ENCODE measurements around the gene PRKCA.

PRKCA gene

GRCh38 chr17:66682283-66682682, 379.9 kb downstream of the PRKCA start:
- no peaks in the 10 kb centered on the region for H3K4me1 ChIP-seq (ENCODE audit: low read length)
- no peaks in the 10 kb centered on the region for H3K36me3 ChIP-seq (replicated peaks; ENCODE audit: low read depth, low read length)
- no peak overlapping the region for H2AFZ ChIP-seq (ENCODE audit: low read depth, low read length)
- H3K9ac ChIP-seq (ENCODE audit: low read length): no peak overlapping the region
- H3K79me2 ChIP-seq (ENCODE audit: low read length): no peaks in the 10 kb centered on the region
- no peak overlapping the region for H3K4me3 ChIP-seq (ENCODE audit: low read length)
- no peaks in the 10 kb centered on the region for H3K9me3 ChIP-seq (ENCODE audit: insufficient read depth, low read length)
- peaks cover 10% of the 10 kb centered on the region for H3K27me3 ChIP-seq (ENCODE audit: low read depth, low read length)
- no peak overlapping the region for H3K27ac ChIP-seq (ENCODE audit: low read length)
- no peak overlapping the region for H3K4me2 ChIP-seq (ENCODE audit: low read length)
- TF ChIP-seq CTCF (IDR thresholded peaks at IDR 0.05; ENCODE audit: low read depth, low read length) (no peak), EZH2phosphoT487 (IDR thresholded peaks at IDR 0.05; ENCODE audit: low read depth) (no peak)
- H4K20me1 ChIP-seq (ENCODE audit: insufficient read depth, low read length): no peaks in the 10 kb centered on the region

GRCh38 chr17:66684261-66684660, 381.8 kb downstream of the PRKCA start:
- Histone ChIP-seq H3K4me3 (ENCODE audit: low read length) (no peak overlapping the region), H3K79me2 (ENCODE audit: low read length) (no peaks in the 10 kb centered on the region), H3K27ac (ENCODE audit: low read length) (no peak overlapping the region), H3K9me3 (ENCODE audit: insufficient read depth, low read length) (no peaks in the 10 kb centered on the region), H3K4me2 (ENCODE audit: low read length) (no peak overlapping the region), H4K20me1 (ENCODE audit: insufficient read depth, low read length) (no peaks in the 10 kb centered on the region), H3K36me3 (replicated peaks; ENCODE audit: low read depth, low read length) (no peaks in the 10 kb centered on the region), H3K27me3 (ENCODE audit: low read depth, low read length) (peaks cover 10% of the 10 kb centered on the region), H2AFZ (ENCODE audit: low read depth, low read length) (no peak overlapping the region), H3K4me1 (ENCODE audit: low read length) (no peaks in the 10 kb centered on the region), H3K9ac (ENCODE audit: low read length) (no peak overlapping the region)
- TF ChIP-seq CTCF (IDR thresholded peaks at IDR 0.05; ENCODE audit: low read depth, low read length) (no peak), EZH2phosphoT487 (IDR thresholded peaks at IDR 0.05; ENCODE audit: low read depth) (no peak)

- no peak overlapping the region for H3K4me2 ChIP-seq (ENCODE audit: low read length)
- no peak overlapping the region for H3K9ac ChIP-seq (ENCODE audit: low read length)
- no peak overlapping the region for H3K27ac ChIP-seq (ENCODE audit: low read length)
Measured at GRCh38 chr17:66684731-66685130, 382.3 kb downstream of the PRKCA start.

GRCh38 chr17:66686601-66687000, 384.2 kb downstream of the PRKCA start:
- Histone ChIP-seq H3K4me1 (ENCODE audit: low read length) (no peaks in the 10 kb centered on the region), H2AFZ (ENCODE audit: low read depth, low read length) (no peak overlapping the region), H3K4me2 (ENCODE audit: low read length) (no peak overlapping the region), H3K36me3 (replicated peaks; ENCODE audit: low read depth, low read length) (no peaks in the 10 kb centered on the region), H3K4me3 (ENCODE audit: low read length) (no peak overlapping the region), H3K27ac (ENCODE audit: low read length) (no peak overlapping the region), H3K27me3 (ENCODE audit: low read depth, low read length) (peaks cover 10% of the 10 kb centered on the region), H3K9me3 (ENCODE audit: insufficient read depth, low read length) (no peaks in the 10 kb centered on the region), H4K20me1 (ENCODE audit: insufficient read depth, low read length) (no peaks in the 10 kb centered on the region), H3K9ac (ENCODE audit: low read length) (no peak overlapping the region), H3K79me2 (ENCODE audit: low read length) (no peaks in the 10 kb centered on the region)
- TF ChIP-seq CTCF (IDR thresholded peaks at IDR 0.05; ENCODE audit: low read depth, low read length): no peak
- TF ChIP-seq EZH2phosphoT487 (IDR thresholded peaks at IDR 0.05; ENCODE audit: low read depth): no peak

More at GRCh38 chr17:66684731-66685130, 382.3 kb downstream of the PRKCA start:
- Histone ChIP-seq H2AFZ (ENCODE audit: low read depth, low read length) (no peak overlapping the region), H3K4me1 (ENCODE audit: low read length) (no peaks in the 10 kb centered on the region), H4K20me1 (ENCODE audit: insufficient read depth, low read length) (no peaks in the 10 kb centered on the region), H3K4me3 (ENCODE audit: low read length) (no peak overlapping the region), H3K27me3 (ENCODE audit: low read depth, low read length) (peaks cover 10% of the 10 kb centered on the region), H3K9me3 (ENCODE audit: insufficient read depth, low read length) (no peaks in the 10 kb centered on the region), H3K79me2 (ENCODE audit: low read length) (no peaks in the 10 kb centered on the region), H3K36me3 (replicated peaks; ENCODE audit: low read depth, low read length) (no peaks in the 10 kb centered on the region)
- TF ChIP-seq EZH2phosphoT487 (IDR thresholded peaks at IDR 0.05; ENCODE audit: low read depth) (no peak), CTCF (IDR thresholded peaks at IDR 0.05; ENCODE audit: low read depth, low read length) (no peak)
